ENCODE results near the gene SACM1L. TPM values are rescaled to one million over a fixed set of nuclear protein-coding genes. Genes with fewer than 3 reads are reported as not detected.

SACM1L gene
- total RNA-seq, 1 experiment from 2014 or later, result 61.8 TPM

DNA sequence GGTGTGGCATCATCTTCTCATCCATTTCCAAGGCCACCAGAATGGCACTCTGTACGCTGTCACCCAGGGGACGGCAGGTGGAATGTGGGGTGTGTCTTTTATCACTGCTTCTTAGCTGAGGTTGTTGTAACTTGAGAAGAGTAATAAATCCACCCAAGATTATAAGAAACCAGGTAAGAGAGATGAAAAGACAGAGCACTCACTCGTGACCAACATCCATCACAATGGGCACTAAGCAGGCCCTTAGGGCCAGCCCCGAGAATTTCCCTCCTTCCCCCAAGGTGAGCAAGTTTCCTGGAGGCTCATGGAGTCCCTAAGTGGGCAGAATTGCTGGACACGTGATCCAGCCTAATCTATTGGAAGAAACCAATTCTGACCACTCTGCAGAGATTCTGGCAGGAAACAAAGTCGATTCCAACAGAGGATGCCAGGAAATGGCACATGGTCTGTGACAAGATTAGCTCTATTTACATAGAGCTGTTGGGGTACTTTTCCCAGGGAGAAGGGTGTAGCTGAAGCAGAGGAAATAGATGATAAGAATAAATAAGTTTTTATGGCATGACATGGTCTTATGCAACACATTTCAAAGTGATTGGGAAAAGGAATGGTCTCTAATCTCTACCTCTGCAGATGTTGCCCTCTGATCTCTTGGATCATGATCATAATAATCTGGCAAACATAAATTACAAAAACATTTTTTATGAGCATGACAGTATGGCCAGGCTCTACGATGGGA lies 84.7 kb downstream of the SACM1L start:
- no peaks in the 10 kb centered on the region for H3K36me3 ChIP-seq (ENCODE audit: insufficient read depth, low read length)
- H2AFZ ChIP-seq (ENCODE audit: low read length), result no peak overlapping the region
- H3K9me3 ChIP-seq (ENCODE audit: low read length), result no peaks in the 10 kb centered on the region
- no peaks in the 10 kb centered on the region for H3K4me1 ChIP-seq (ENCODE audit: low read length)
- H3K4me3 ChIP-seq (ENCODE audit: low read length), result no peak overlapping the region
- no peak overlapping the region for H3K9ac ChIP-seq (ENCODE audit: low read length)
- no peak overlapping the region for H3K27ac ChIP-seq (ENCODE audit: low read length)
- DNase-seq, result no peak
- H3K27me3 ChIP-seq (ENCODE audit: low read length), result no peaks in the 10 kb centered on the region
- no peak overlapping the region for H3K4me2 ChIP-seq (ENCODE audit: low read depth, low read length, poor library complexity, severe bottlenecking)
- no peaks in the 10 kb centered on the region for H3K79me2 ChIP-seq (ENCODE audit: low read length)
- H4K20me1 ChIP-seq (ENCODE audit: insufficient read depth, low read depth, low read length), result no peaks in the 10 kb centered on the region
- no peaks in the 10 kb centered on the region for H3K9me2 ChIP-seq (replicated peaks; ENCODE audit: insufficient read depth, low read length)

DNA sequence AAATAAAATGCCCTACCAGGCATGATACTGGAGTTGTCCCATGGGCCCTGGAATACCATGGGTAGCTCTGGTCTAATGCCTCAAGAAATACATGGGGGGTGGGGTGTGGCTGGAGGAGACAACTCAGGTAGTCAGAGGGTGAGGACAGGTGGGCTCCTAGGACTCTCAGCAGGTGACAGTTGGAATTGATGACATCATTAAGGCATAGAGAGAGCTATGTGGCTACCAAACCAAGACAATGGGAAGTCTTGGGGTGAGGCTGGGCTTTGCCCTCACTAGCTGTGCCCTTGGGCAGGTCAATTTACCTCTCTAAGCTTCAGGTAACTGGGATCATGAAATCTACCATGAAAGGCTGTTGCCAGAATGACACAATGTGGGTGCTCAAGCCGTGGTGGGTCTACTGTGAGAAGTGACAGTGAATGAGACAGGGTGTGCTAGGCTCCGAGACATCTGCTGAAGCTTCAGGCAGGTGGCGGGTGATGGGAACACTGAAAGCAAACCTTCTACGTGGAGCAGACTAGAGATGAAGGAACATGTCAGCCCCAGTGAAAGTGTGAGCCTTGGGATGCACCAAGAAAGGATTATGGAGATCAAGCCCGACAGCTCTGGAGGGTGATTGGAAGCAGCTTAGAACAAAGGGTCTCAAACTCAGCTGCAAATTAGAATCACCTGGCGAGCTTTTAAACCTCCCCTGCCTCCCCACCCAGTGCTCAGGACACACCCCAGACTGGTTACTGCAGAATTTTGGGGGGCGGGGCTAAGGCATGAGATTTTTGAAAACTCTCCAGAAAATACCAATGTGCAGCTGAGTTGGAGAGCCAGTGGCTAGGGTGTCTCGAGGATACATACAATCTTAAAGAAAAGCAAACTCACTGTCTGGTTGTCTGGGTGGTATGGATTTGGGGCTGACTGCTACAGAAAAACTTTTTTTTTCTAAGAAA lies 85.7 kb downstream of the SACM1L start:
- no peak overlapping the region for H2AFZ ChIP-seq (ENCODE audit: low read length)
- no peak overlapping the region for H3K27ac ChIP-seq (ENCODE audit: low read length)
- no peaks in the 10 kb centered on the region for H3K27me3 ChIP-seq (ENCODE audit: low read length)
- H4K20me1 ChIP-seq (ENCODE audit: insufficient read depth, low read depth, low read length), result no peaks in the 10 kb centered on the region
- DNase-seq, result no peak
- H3K9ac ChIP-seq (ENCODE audit: low read length), result no peak overlapping the region
- no peaks in the 10 kb centered on the region for H3K4me1 ChIP-seq (ENCODE audit: low read length)
- no peaks in the 10 kb centered on the region for H3K79me2 ChIP-seq (ENCODE audit: low read length)
- no peaks in the 10 kb centered on the region for H3K36me3 ChIP-seq (ENCODE audit: insufficient read depth, low read length)
- no peak overlapping the region for H3K4me2 ChIP-seq (ENCODE audit: low read depth, low read length, poor library complexity, severe bottlenecking)
- no peaks in the 10 kb centered on the region for H3K9me2 ChIP-seq (replicated peaks; ENCODE audit: insufficient read depth, low read length)
- H3K9me3 ChIP-seq (ENCODE audit: low read length), result no peaks in the 10 kb centered on the region
- no peak overlapping the region for H3K4me3 ChIP-seq (ENCODE audit: low read length)

DNA sequence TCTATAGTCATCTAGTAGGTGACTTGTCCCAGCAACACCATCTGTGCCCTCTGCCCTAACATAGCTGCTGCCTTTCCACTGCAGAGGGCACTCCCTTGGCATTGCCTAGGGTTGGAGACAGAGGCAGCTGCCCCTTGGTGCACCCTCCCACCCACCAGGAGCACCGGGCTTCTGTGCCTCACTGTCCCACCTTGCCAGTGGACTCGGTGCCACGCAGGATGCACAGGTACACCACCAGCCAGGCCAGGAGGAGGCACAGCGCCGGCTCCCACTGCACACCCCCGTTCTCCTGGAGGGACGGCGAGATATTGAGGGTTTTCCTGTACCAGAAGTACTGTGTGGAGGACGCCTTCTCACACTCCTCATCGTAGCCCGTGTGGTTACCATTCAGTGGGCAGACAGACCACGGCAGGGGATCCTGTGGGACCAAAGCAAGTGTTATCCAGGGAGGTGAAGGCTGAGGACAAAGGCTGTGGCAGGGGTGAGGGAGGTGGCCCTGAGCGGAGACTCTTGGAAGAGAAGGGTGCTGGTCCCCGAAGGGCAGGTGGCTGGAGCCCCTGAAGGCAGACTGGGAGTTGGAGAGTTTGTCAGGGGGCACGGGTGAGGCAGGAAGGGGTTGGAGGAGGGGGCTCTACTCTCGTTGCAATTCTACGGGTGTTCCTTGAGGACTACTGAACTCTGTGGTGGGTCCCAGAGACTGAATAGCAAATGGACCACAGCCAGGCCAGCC lies 86.5 kb downstream of the SACM1L start:
- Histone ChIP-seq H3K4me3 (ENCODE audit: low read length) (no peak overlapping the region), H4K20me1 (ENCODE audit: insufficient read depth, low read depth, low read length) (no peaks in the 10 kb centered on the region), H3K27ac (ENCODE audit: low read length) (no peak overlapping the region), H3K79me2 (ENCODE audit: low read length) (no peaks in the 10 kb centered on the region), H3K4me1 (ENCODE audit: low read length) (no peaks in the 10 kb centered on the region), H3K4me2 (ENCODE audit: low read depth, low read length, poor library complexity, severe bottlenecking) (no peak overlapping the region), H3K36me3 (ENCODE audit: insufficient read depth, low read length) (no peaks in the 10 kb centered on the region), H3K27me3 (ENCODE audit: low read length) (no peaks in the 10 kb centered on the region), H3K9ac (ENCODE audit: low read length) (no peak overlapping the region), H3K9me3 (ENCODE audit: low read length) (no peaks in the 10 kb centered on the region), H3K9me2 (replicated peaks; ENCODE audit: insufficient read depth, low read length) (no peaks in the 10 kb centered on the region), H2AFZ (ENCODE audit: low read length) (no peak overlapping the region)
- DNase-seq, result no peak

DNA sequence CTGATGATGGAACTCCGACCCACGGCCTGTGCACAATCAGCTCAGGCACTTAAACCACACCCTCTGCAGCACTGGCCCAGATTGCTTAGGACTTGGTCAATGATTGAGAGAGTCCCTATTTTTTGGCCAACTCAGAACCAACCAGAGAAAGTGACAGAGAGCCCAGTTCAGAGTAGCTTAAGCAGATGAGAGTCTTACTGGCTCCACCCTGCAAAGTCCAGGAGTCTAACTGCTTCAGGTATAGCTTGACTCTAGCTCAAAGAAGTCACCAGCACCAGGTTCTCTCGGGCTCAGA lies 87.1 kb downstream of the SACM1L start:
- H3K9me2 ChIP-seq (replicated peaks; ENCODE audit: insufficient read depth, low read length), result no peaks in the 10 kb centered on the region
- no peaks in the 10 kb centered on the region for H3K9me3 ChIP-seq (ENCODE audit: low read length)
- H3K9ac ChIP-seq (ENCODE audit: low read length), result no peak overlapping the region
- DNase-seq, result no peak
- H3K27me3 ChIP-seq (ENCODE audit: low read length), result no peaks in the 10 kb centered on the region
- H3K36me3 ChIP-seq (ENCODE audit: insufficient read depth, low read length), result no peaks in the 10 kb centered on the region
- no peaks in the 10 kb centered on the region for H4K20me1 ChIP-seq (ENCODE audit: insufficient read depth, low read depth, low read length)
- H3K4me1 ChIP-seq (ENCODE audit: low read length), result no peaks in the 10 kb centered on the region
- no peak overlapping the region for H3K4me2 ChIP-seq (ENCODE audit: low read depth, low read length, poor library complexity, severe bottlenecking)
- no peak overlapping the region for H2AFZ ChIP-seq (ENCODE audit: low read length)
- no peak overlapping the region for H3K4me3 ChIP-seq (ENCODE audit: low read length)
- H3K79me2 ChIP-seq (ENCODE audit: low read length), result no peaks in the 10 kb centered on the region
- H3K27ac ChIP-seq (ENCODE audit: low read length), result no peak overlapping the region

DNA sequence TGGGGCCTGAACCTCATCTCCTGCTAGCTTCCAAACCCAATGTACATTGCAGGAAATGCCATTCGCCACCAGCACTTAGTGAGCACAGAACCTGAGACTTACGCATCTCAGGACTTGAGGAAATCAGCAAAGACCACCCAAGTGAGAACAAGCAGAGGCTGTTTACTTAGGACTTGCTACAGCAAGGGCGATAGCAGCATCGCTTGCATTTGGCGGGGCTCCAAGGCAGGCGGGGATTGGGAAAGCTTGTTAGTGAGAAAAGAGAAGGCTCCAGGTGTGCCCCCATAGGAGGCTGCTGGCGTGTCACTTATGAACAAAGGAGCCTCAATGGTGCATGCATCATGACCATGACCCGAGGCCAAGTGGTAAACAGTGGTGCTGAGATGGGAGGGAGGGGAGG lies 87.4 kb downstream of the SACM1L start:
- Histone ChIP-seq H3K9me2 (replicated peaks; ENCODE audit: insufficient read depth, low read length) (no peaks in the 10 kb centered on the region), H2AFZ (ENCODE audit: low read length) (no peak overlapping the region), H3K9ac (ENCODE audit: low read length) (no peak overlapping the region), H3K79me2 (ENCODE audit: low read length) (no peaks in the 10 kb centered on the region), H4K20me1 (ENCODE audit: insufficient read depth, low read depth, low read length) (no peaks in the 10 kb centered on the region), H3K4me3 (ENCODE audit: low read length) (no peak overlapping the region), H3K4me1 (ENCODE audit: low read length) (no peaks in the 10 kb centered on the region), H3K4me2 (ENCODE audit: low read depth, low read length, poor library complexity, severe bottlenecking) (no peak overlapping the region), H3K9me3 (ENCODE audit: low read length) (no peaks in the 10 kb centered on the region), H3K36me3 (ENCODE audit: insufficient read depth, low read length) (no peaks in the 10 kb centered on the region), H3K27me3 (ENCODE audit: low read length) (no peaks in the 10 kb centered on the region), H3K27ac (ENCODE audit: low read length) (no peak overlapping the region)
- no peak for DNase-seq

DNA sequence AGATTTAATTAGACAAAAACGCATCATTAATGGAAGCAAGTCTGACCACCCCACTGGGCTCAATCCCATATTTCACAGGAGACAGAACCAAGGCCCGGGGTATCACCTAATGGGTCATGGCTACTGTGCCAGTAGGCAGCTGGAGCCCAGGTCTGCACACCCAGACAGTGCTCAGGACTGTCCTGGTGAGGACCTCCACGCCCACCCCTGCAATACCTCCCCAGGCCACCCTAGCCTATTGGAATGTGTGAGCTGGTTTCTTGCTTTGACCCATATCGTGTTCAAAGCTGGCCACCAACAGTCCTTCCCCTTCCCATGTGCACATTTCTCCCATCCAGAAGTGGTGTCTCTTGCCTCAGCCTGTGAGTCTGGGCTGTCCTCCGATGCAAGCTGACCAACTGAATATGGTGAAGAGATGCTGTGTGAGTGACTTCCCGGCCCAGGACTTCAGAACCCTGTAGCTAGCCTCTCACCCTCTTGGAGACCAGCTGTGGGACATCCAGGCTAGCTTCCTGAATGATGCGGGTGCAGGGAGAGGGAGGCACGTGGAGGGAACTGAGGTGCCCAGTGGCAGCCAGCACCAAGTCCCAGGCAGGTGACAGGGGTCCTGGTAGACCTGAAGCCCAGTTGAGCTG lies 88.0 kb downstream of the SACM1L start:
- H3K9ac ChIP-seq (ENCODE audit: low read length), result no peak overlapping the region
- no peaks in the 10 kb centered on the region for H3K4me1 ChIP-seq (ENCODE audit: low read length)
- H3K9me3 ChIP-seq (ENCODE audit: low read length), result no peaks in the 10 kb centered on the region
- no peak overlapping the region for H3K4me2 ChIP-seq (ENCODE audit: low read depth, low read length, poor library complexity, severe bottlenecking)
- H3K9me2 ChIP-seq (replicated peaks; ENCODE audit: insufficient read depth, low read length), result no peaks in the 10 kb centered on the region
- no peak overlapping the region for H3K27ac ChIP-seq (ENCODE audit: low read length)
- no peak overlapping the region for H3K4me3 ChIP-seq (ENCODE audit: low read length)
- H3K79me2 ChIP-seq (ENCODE audit: low read length), result no peaks in the 10 kb centered on the region
- no peaks in the 10 kb centered on the region for H3K27me3 ChIP-seq (ENCODE audit: low read length)
- H4K20me1 ChIP-seq (ENCODE audit: insufficient read depth, low read depth, low read length), result no peaks in the 10 kb centered on the region
- H2AFZ ChIP-seq (ENCODE audit: low read length), result no peak overlapping the region
- no peak for DNase-seq
- H3K36me3 ChIP-seq (ENCODE audit: insufficient read depth, low read length), result no peaks in the 10 kb centered on the region

DNA sequence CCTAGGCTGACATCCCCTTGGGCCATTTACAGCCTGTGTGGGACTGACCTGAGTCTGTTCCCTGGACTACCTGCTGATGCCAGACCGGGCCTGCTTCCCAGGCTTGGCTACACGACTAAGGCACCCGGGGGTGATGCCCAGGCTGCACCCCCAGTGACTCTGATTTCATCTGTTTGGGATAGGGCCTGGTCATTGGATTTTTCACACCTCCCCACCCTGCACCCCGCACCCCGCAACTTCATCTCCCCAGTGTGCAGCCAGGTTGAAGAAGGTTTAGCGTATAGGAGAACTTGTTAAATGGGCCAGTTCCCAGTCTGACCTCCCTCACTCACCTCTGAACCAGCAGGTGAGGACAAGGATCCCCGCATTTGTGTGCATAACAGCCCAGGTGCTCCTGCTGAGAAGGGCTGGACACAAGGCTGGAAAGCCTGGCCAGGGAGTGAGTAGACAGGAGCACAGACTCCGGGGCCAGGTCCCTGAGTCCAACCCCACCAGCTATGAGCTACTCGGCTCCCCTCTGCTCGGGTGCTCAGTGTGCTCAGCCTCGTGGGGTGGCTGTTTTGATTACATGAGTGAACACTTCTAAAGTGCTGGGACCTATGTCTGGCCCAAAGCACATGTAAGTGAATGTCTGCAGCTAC lies 88.7 kb downstream of the SACM1L start:
- H3K27me3 ChIP-seq (ENCODE audit: low read length), result no peaks in the 10 kb centered on the region
- H3K9me2 ChIP-seq (replicated peaks; ENCODE audit: insufficient read depth, low read length), result no peaks in the 10 kb centered on the region
- no peaks in the 10 kb centered on the region for H3K79me2 ChIP-seq (ENCODE audit: low read length)
- H4K20me1 ChIP-seq (ENCODE audit: insufficient read depth, low read depth, low read length), result no peaks in the 10 kb centered on the region
- no peak overlapping the region for H2AFZ ChIP-seq (ENCODE audit: low read length)
- no peaks in the 10 kb centered on the region for H3K36me3 ChIP-seq (ENCODE audit: insufficient read depth, low read length)
- H3K4me3 ChIP-seq (ENCODE audit: low read length), result no peak overlapping the region
- DNase-seq, result no peak
- no peaks in the 10 kb centered on the region for H3K4me1 ChIP-seq (ENCODE audit: low read length)
- no peak overlapping the region for H3K9ac ChIP-seq (ENCODE audit: low read length)
- H3K27ac ChIP-seq (ENCODE audit: low read length), result no peak overlapping the region
- H3K9me3 ChIP-seq (ENCODE audit: low read length), result no peaks in the 10 kb centered on the region
- H3K4me2 ChIP-seq (ENCODE audit: low read depth, low read length, poor library complexity, severe bottlenecking), result no peak overlapping the region
